Parathyroid adenoma (tissue), 2 donors: ENCODE measurements around the gene CKS1B.
"Not testable (repeated sequence)": the region's sequence is repeated elsewhere in the genome, so short reads cannot be mapped to it uniquely, and the experiment has no call there.

Source experiments
- H2AFZ ChIP-seq: fragments of 300-600 bp; sonication (generic); one replicate; pipeline ENCODE4 v1.7.0; 2017; ENCODE audit warnings: antibody characterized with exemption, mild to moderate bottlenecking
- H3K27ac ChIP-seq: fragments of 300-600 bp; sonication (generic); one replicate; pipeline ENCODE4 v1.7.0; 2017
- H3K27me3 ChIP-seq: fragments of 300-600 bp; sonication (generic); one replicate; pipeline ENCODE4 v1.7.0; 2017; ENCODE audit warnings: low read length; ENCODE audit not compliant: control insufficient read depth, insufficient read depth
- H3K36me3 ChIP-seq: fragments of 300-600 bp; sonication (generic); one replicate; pipeline ENCODE4 v1.7.0; 2017; ENCODE audit warnings: low read length; ENCODE audit not compliant: control insufficient read depth, insufficient read depth
- H3K4me1 ChIP-seq: fragments of 300-600 bp; sonication (generic); one replicate; pipeline ENCODE4 v1.7.0; 2017; ENCODE audit warnings: control low read depth
- H3K4me2 ChIP-seq: fragments of 300-600 bp; sonication (generic); one replicate; pipeline ENCODE4 v1.7.0; 2017; ENCODE audit warnings: low read length
- H3K4me3 ChIP-seq: fragments of 300-600 bp; sonication (generic); one replicate; pipeline ENCODE4 v1.7.0; 2017; ENCODE audit warnings: low read depth, low read length
- H3K79me2 ChIP-seq: fragments of 300-600 bp; sonication (generic); one replicate; pipeline ENCODE4 v1.7.0; 2017; ENCODE audit warnings: control low read depth
- H3K9ac ChIP-seq: fragments of 300-600 bp; sonication (generic); one replicate; pipeline ENCODE4 v1.7.0; 2017; ENCODE audit warnings: mild to moderate bottlenecking
- H3K9me3 ChIP-seq: fragments of 300-600 bp; sonication (generic); one replicate; pipeline ENCODE4 v1.7.0; 2017; ENCODE audit warnings: low read length; ENCODE audit not compliant: control insufficient read depth
- TF ChIP-seq, protein P1 (sequence below): fragments of 300-600 bp; sonication (generic); IDR thresholded peaks from one replicate; pipeline ENCODE4 v1.7.0; 2017; ENCODE audit warnings: antibody characterized with exemption, mild to moderate bottlenecking
- donor health status: primary hyperparathyroidism.

Gene CKS1B

DNA sequence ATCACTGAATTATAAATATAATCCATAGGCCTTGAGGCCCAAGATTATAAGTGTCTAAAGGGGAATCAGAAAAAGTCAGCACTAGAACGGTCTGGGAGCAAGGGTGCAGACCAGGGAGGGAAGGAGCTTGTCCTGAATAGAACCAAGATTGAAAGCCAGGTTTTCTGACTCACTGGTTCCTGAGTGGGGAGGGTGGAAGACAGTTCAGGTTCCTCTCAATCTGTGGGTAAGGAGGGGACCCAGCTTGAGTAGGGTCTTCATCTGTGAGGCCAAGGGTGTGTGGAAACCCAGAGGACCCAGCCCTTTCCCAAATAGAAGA is 19.7 kb downstream of the CKS1B start:
- no peak overlapping the region for H3K4me2 ChIP-seq
- no peaks in the 10 kb centered on the region for H3K9me3 ChIP-seq
- no peak overlapping the region for H3K9ac ChIP-seq
- TF ChIP-seq, protein P1, sequence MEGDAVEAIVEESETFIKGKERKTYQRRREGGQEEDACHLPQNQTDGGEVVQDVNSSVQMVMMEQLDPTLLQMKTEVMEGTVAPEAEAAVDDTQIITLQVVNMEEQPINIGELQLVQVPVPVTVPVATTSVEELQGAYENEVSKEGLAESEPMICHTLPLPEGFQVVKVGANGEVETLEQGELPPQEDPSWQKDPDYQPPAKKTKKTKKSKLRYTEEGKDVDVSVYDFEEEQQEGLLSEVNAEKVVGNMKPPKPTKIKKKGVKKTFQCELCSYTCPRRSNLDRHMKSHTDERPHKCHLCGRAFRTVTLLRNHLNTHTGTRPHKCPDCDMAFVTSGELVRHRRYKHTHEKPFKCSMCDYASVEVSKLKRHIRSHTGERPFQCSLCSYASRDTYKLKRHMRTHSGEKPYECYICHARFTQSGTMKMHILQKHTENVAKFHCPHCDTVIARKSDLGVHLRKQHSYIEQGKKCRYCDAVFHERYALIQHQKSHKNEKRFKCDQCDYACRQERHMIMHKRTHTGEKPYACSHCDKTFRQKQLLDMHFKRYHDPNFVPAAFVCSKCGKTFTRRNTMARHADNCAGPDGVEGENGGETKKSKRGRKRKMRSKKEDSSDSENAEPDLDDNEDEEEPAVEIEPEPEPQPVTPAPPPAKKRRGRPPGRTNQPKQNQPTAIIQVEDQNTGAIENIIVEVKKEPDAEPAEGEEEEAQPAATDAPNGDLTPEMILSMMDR, result no peak
- no peak overlapping the region for H3K4me3 ChIP-seq
- H2AFZ ChIP-seq, result no peak overlapping the region
- no peak overlapping the region for H3K27ac ChIP-seq
- H3K36me3 ChIP-seq, result no peaks in the 10 kb centered on the region
- H3K4me1 ChIP-seq, result no peaks in the 10 kb centered on the region
- H3K79me2 ChIP-seq, result no peaks in the 10 kb centered on the region
- no peaks in the 10 kb centered on the region for H3K27me3 ChIP-seq

DNA sequence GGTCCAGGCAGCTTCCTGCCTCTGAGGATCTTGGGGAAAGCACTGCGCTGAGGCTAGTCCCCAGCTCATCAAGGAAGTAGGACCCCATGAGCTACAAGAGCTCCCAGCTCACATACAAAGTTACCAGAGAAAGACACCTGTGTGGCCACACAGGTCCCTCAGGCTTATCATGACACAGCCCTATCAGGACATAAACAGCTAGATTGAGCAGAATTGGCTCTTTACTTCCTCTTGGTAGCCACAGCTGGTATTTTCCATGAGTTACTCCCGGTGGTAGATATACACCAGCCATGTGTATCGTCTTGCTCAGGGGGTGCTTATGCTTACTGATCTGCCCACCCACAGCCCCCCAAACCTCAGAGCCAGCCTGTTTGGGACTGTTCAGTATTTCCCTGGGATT is 20.1 kb downstream of the CKS1B start:
- Histone ChIP-seq H3K9me3 (no peaks in the 10 kb centered on the region), H3K4me1 (no peaks in the 10 kb centered on the region), H3K4me3 (no peak overlapping the region), H2AFZ (no peak overlapping the region), H3K27ac (no peak overlapping the region), H3K9ac (no peak overlapping the region), H3K79me2 (no peaks in the 10 kb centered on the region), H3K36me3 (no peaks in the 10 kb centered on the region), H3K4me2 (no peak overlapping the region), H3K27me3 (no peaks in the 10 kb centered on the region)
- TF ChIP-seq, protein P1, result no peak

DNA sequence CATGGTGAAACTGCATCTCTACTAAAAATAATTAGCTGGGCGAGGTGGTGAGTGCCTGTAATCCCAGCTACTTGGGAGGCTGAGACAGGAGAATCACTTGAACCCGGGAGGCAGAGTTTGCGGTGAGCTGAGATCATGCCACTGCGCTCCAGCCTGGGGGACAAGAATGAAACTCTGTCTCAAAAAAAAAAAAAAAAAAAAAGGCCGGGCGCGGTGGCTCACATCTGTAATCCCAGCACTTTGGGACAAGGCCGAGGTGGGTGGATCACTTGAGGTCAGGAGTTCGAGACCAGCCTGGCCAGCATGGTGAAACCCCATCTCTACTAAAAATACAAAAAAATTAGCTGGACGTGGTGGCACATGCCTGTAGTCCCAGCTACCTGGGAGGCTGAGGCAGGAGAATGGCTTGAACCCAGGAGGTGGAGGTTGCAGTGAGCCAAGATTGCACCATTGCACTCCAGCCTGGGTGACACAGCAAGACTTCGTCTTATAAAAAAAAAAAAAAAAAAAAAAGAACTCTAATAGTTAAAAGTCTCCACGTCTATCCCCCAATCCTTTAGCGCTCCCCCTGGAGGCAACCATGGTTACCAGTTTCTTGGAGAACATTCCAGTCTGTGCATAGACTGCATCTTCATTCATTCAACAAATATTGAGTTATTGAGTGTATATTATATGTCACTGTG is 21.0 kb downstream of the CKS1B start:
- H2AFZ ChIP-seq, H3K27me3 ChIP-seq, H3K36me3 ChIP-seq, H3K4me2 ChIP-seq, H3K4me3 ChIP-seq, H3K4me1 ChIP-seq, H3K79me2 ChIP-seq, H3K27ac ChIP-seq, H3K9me3 ChIP-seq, H3K9ac ChIP-seq: not testable (repeated sequence)
- TF ChIP-seq, protein P1, result peak; percentile 26

DNA sequence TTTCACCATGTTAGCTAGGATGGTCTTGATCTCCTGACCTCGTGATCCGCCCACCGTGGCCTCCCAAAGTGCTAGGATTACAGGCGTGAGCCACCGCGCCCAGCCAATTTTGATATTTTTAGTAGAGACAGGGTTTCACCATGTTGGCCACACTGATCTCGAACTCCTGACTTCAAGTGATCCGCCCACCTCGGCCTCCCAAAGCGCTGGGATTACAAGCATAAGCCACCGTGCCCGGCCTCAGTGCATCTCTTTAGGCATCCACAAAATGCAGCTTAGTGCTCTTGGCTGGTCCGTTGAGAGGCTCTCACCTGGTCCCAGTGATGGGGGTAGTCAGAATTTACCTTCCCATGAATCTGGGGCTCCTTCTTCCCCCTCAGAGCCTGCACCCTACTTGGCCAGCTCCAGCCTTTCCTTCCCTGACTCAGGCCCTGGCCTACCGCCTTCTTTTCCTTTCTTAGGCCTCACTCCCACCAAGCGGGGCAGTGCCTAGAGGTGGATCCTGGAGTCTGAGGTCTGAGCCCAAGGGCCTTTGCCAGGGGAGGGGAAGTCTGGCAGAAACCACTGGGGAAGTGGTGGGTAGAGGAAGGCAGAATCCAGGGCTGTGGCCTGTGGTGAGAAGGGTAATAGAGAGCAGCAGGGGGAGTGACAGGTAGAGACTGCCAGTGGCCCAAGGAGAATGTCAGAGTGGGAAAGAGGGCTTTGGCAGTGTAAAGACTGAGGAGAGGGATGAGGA is 22.7 kb downstream of the CKS1B start:
- TF ChIP-seq, protein P1, result no peak
- H3K4me1 ChIP-seq, result no peaks in the 10 kb centered on the region
- no peak overlapping the region for H3K9ac ChIP-seq
- no peak overlapping the region for H3K4me2 ChIP-seq
- H3K79me2 ChIP-seq, result no peaks in the 10 kb centered on the region
- H2AFZ ChIP-seq, result no peak overlapping the region
- no peaks in the 10 kb centered on the region for H3K36me3 ChIP-seq
- H3K9me3 ChIP-seq, result no peaks in the 10 kb centered on the region
- H3K27me3 ChIP-seq, result no peaks in the 10 kb centered on the region
- H3K27ac ChIP-seq, result no peak overlapping the region
- H3K4me3 ChIP-seq, result no peak overlapping the region
